CD4-positive, alpha-beta T cell treated with Interleukin-17A for 1 hour (primary cell): ENCODE data around the gene DLST.
"Not testable (repeated sequence)": the region's sequence is repeated elsewhere in the genome, so short reads cannot be mapped to it uniquely, and the experiment has no call there.

Experiments
- DNase-seq: peaks from one replicate; pipeline ENCODE4 v3.0.0-alpha.2; 2020

Gene DLST

GRCh38 chr14:74919421-74920165 is 37.9 kb downstream of the DLST start:
- no peak for DNase-seq

- no peak for DNase-seq
These were observed 38.6 kb downstream of the DLST start for GRCh38 chr14:74920281-74920680.

- no peak for DNase-seq
These were observed 39.4 kb downstream of the DLST start for GRCh38 chr14:74921053-74921620.

GRCh38 chr14:74921987-74922751 is 40.5 kb downstream of the DLST start:
- no peak for DNase-seq

GRCh38 chr14:74922752-74923401 is 41.2 kb downstream of the DLST start, which contains the start of gene RPS6KL1:
TSS of gene RPS6KL1 (minus strand) at chr14:74923260. CDS start at chr14:74921541, 1,719 bp downstream.
- peak; percentile 74 for DNase-seq

GRCh38 chr14:74924061-74924460 is 42.3 kb downstream of the DLST start:
- no peak for DNase-seq

- DNase-seq: no peak
These were observed 45.5 kb downstream of the DLST start for GRCh38 chr14:74927225-74927624.

GRCh38 chr14:74929242-74929641 is 47.5 kb downstream of the DLST start:
- no peak for DNase-seq

GRCh38 chr14:74931744-74932143 is 50.0 kb downstream of the DLST start:
- not testable (repeated sequence) for DNase-seq

GRCh38 chr14:74932401-74932901 is 50.7 kb downstream of the DLST start:
- DNase-seq: no peak

GRCh38 chr14:74932936-74933335 is 51.2 kb downstream of the DLST start:
- not testable (repeated sequence) for DNase-seq

- no peak for DNase-seq
These were observed 52.3 kb downstream of the DLST start for GRCh38 chr14:74934041-74934440.

- DNase-seq: no peak
These were observed 53.0 kb downstream of the DLST start for GRCh38 chr14:74934476-74935359.

GRCh38 chr14:74935360-74935680 is 53.6 kb downstream of the DLST start:
- no peak for DNase-seq

GRCh38 chr14:74936151-74936550 is 54.4 kb downstream of the DLST start:
- no peak for DNase-seq

GRCh38 chr14:74936731-74937130 is 55.0 kb downstream of the DLST start:
- no peak for DNase-seq

GRCh38 chr14:74937171-74937570 is 55.5 kb downstream of the DLST start:
- DNase-seq: no peak

GRCh38 chr14:74938531-74939495 is 57.1 kb downstream of the DLST start:
- no peak for DNase-seq

- DNase-seq: no peak
These were observed 59.3 kb downstream of the DLST start for GRCh38 chr14:74940956-74941565.

GRCh38 chr14:74941676-74942097 is 60.0 kb downstream of the DLST start:
- peak; percentile 58 for DNase-seq
